ENCODE results near the gene SBF2.
"Not testable (repeated sequence)": the region's sequence is repeated elsewhere in the genome, so short reads cannot be mapped to it uniquely, and the experiment has no call there.

Gene SBF2

GRCh38 chr11:9905501-9905951 lies 388.5 kb downstream of the SBF2 start:
- no peak for DNase-seq
- no peaks in the 10 kb centered on the region for H3K36me3 ChIP-seq (replicated peaks; ENCODE audit: insufficient read depth, low read length)
- H3K9me2 ChIP-seq (replicated peaks; ENCODE audit: insufficient read depth, low read length): no peaks in the 10 kb centered on the region
- no peaks in the 10 kb centered on the region for H3F3A ChIP-seq (ENCODE audit: insufficient read depth, low read length)
- no peaks in the 10 kb centered on the region for H3K4me1 ChIP-seq (ENCODE audit: low read length)
- H3K27ac ChIP-seq (ENCODE audit: low read length): no peak overlapping the region
- H3K4me3 ChIP-seq (ENCODE audit: low read length): no peak overlapping the region
- H4K20me1 ChIP-seq (ENCODE audit: insufficient read depth, low read length): no peaks in the 10 kb centered on the region
- H3K4me2 ChIP-seq (ENCODE audit: low read depth, low read length): no peak overlapping the region
- H3K9me3 ChIP-seq (replicated peaks; ENCODE audit: insufficient read depth, low read length): no peaks in the 10 kb centered on the region
- H2AFZ ChIP-seq (ENCODE audit: low read length): no peak overlapping the region
- no peaks in the 10 kb centered on the region for H3K27me3 ChIP-seq (replicated peaks; ENCODE audit: insufficient read depth, low read length)
- no peaks in the 10 kb centered on the region for H3K79me2 ChIP-seq (ENCODE audit: low read length)
- no peak overlapping the region for H3K9ac ChIP-seq (ENCODE audit: low read length)
- TF ChIP-seq EZH2phosphoT487 (IDR thresholded peaks at IDR 0.05; ENCODE audit: low read length) (no peak), CTCF (IDR thresholded peaks at IDR 0.05; ENCODE audit: low read length) (no peak), EZH2 (optimal IDR thresholded peaks at IDR 0.05; ENCODE audit: low read depth, low read length) (no peak)

GRCh38 chr11:9903579-9903978 lies 390.4 kb downstream of the SBF2 start:
- DNase-seq: no peak
- Histone ChIP-seq H3K27me3 (replicated peaks; ENCODE audit: insufficient read depth, low read length) (no peaks in the 10 kb centered on the region), H4K20me1 (ENCODE audit: insufficient read depth, low read length) (no peaks in the 10 kb centered on the region), H2AFZ (ENCODE audit: low read length) (no peak overlapping the region), H3F3A (ENCODE audit: insufficient read depth, low read length) (no peaks in the 10 kb centered on the region), H3K4me3 (ENCODE audit: low read length) (no peak overlapping the region), H3K9ac (ENCODE audit: low read length) (no peak overlapping the region), H3K79me2 (ENCODE audit: low read length) (no peaks in the 10 kb centered on the region), H3K9me3 (replicated peaks; ENCODE audit: insufficient read depth, low read length) (no peaks in the 10 kb centered on the region), H3K4me1 (ENCODE audit: low read length) (no peaks in the 10 kb centered on the region), H3K4me2 (ENCODE audit: low read depth, low read length) (no peak overlapping the region), H3K27ac (ENCODE audit: low read length) (no peak overlapping the region), H3K9me2 (replicated peaks; ENCODE audit: insufficient read depth, low read length) (no peaks in the 10 kb centered on the region), H3K36me3 (replicated peaks; ENCODE audit: insufficient read depth, low read length) (no peaks in the 10 kb centered on the region)
- TF ChIP-seq EZH2 (optimal IDR thresholded peaks at IDR 0.05; ENCODE audit: low read depth, low read length): no peak
- TF ChIP-seq EZH2phosphoT487 (IDR thresholded peaks at IDR 0.05; ENCODE audit: low read length): no peak
- TF ChIP-seq CTCF (IDR thresholded peaks at IDR 0.05; ENCODE audit: low read length): no peak

DNA sequence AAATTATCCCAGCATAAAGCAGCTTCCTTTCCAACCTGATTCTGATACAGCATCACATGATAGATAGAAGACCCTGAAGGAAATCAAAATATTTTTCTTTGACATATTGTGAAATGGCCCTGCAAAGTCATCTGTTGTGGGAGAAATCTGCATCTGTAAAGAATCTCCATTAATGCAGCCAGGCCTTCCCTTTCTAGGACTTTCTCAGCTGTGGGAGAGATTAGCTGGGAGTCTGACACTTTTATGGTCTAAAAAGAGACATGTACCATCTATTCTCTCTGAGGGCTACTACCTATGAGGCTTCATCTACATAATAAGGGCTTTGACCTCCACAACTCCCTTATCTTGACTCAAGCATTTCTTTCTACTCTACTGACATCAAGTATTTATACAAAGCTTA lies 392.1 kb downstream of the SBF2 start:
- no peak overlapping the region for H3K9ac ChIP-seq (ENCODE audit: low read length)
- no peaks in the 10 kb centered on the region for H4K20me1 ChIP-seq (ENCODE audit: insufficient read depth, low read length)
- H2AFZ ChIP-seq (ENCODE audit: low read length): no peak overlapping the region
- no peak overlapping the region for H3K4me2 ChIP-seq (ENCODE audit: low read depth, low read length)
- TF ChIP-seq EZH2 (optimal IDR thresholded peaks at IDR 0.05; ENCODE audit: low read depth, low read length) (no peak), EZH2phosphoT487 (IDR thresholded peaks at IDR 0.05; ENCODE audit: low read length) (no peak), CTCF (IDR thresholded peaks at IDR 0.05; ENCODE audit: low read length) (no peak)
- DNase-seq: no peak
- no peaks in the 10 kb centered on the region for H3K27me3 ChIP-seq (replicated peaks; ENCODE audit: insufficient read depth, low read length)
- H3F3A ChIP-seq (ENCODE audit: insufficient read depth, low read length): no peaks in the 10 kb centered on the region
- no peaks in the 10 kb centered on the region for H3K9me3 ChIP-seq (replicated peaks; ENCODE audit: insufficient read depth, low read length)
- H3K79me2 ChIP-seq (ENCODE audit: low read length): no peaks in the 10 kb centered on the region
- no peaks in the 10 kb centered on the region for H3K4me1 ChIP-seq (ENCODE audit: low read length)
- no peak overlapping the region for H3K27ac ChIP-seq (ENCODE audit: low read length)
- H3K36me3 ChIP-seq (replicated peaks; ENCODE audit: insufficient read depth, low read length): no peaks in the 10 kb centered on the region
- H3K9me2 ChIP-seq (replicated peaks; ENCODE audit: insufficient read depth, low read length): no peaks in the 10 kb centered on the region
- no peak overlapping the region for H3K4me3 ChIP-seq (ENCODE audit: low read length)

GRCh38 chr11:9900253-9900652 lies 393.8 kb downstream of the SBF2 start:
- H3K4me2 ChIP-seq (ENCODE audit: low read depth, low read length); H3F3A ChIP-seq (ENCODE audit: insufficient read depth, low read length); H3K79me2 ChIP-seq (ENCODE audit: low read length); H3K36me3 ChIP-seq (replicated peaks; ENCODE audit: insufficient read depth, low read length); H3K9ac ChIP-seq (ENCODE audit: low read length); H3K9me2 ChIP-seq (replicated peaks; ENCODE audit: insufficient read depth, low read length); H3K27me3 ChIP-seq (replicated peaks; ENCODE audit: insufficient read depth, low read length); DNase-seq; H3K4me3 ChIP-seq (ENCODE audit: low read length); H3K9me3 ChIP-seq (replicated peaks; ENCODE audit: insufficient read depth, low read length); H3K27ac ChIP-seq (ENCODE audit: low read length); H4K20me1 ChIP-seq (ENCODE audit: insufficient read depth, low read length); H2AFZ ChIP-seq (ENCODE audit: low read length); H3K4me1 ChIP-seq (ENCODE audit: low read length): not testable (repeated sequence)
